GM12873 (cell line): ENCODE data around the gene DNAJB11.

Experiments used
- TF ChIP-seq, protein P1 (sequence below): IDR thresholded peaks from 2 replicates; pipeline ENCODE4 v1.5.1; 2012; ENCODE audit warnings: low read depth, mild to moderate bottlenecking, moderate library complexity, low read length, control low read depth; ENCODE audit not compliant: insufficient read depth; ENCODE audit errors: missing control alignments

Gene DNAJB11

DNA sequence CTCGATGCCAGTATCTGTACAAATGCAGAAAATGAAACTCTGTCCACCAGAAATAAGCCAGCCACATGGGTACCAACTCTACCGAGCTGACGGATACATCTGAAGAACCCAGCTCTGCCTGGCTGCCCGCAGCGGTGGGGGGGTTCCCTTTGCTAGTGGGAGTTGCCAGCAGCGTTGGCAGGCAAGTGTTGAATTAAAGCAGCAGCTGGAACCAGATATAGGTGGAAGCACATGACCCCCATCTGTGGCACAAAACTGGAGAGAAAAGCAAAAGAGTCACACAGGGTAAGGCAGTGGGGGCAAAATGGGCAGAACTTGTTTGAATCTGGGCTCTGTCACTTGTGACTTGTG lies 44.3 kb upstream of the DNAJB11 start:
- TF ChIP-seq, protein P1, sequence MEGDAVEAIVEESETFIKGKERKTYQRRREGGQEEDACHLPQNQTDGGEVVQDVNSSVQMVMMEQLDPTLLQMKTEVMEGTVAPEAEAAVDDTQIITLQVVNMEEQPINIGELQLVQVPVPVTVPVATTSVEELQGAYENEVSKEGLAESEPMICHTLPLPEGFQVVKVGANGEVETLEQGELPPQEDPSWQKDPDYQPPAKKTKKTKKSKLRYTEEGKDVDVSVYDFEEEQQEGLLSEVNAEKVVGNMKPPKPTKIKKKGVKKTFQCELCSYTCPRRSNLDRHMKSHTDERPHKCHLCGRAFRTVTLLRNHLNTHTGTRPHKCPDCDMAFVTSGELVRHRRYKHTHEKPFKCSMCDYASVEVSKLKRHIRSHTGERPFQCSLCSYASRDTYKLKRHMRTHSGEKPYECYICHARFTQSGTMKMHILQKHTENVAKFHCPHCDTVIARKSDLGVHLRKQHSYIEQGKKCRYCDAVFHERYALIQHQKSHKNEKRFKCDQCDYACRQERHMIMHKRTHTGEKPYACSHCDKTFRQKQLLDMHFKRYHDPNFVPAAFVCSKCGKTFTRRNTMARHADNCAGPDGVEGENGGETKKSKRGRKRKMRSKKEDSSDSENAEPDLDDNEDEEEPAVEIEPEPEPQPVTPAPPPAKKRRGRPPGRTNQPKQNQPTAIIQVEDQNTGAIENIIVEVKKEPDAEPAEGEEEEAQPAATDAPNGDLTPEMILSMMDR, result no peak

DNA sequence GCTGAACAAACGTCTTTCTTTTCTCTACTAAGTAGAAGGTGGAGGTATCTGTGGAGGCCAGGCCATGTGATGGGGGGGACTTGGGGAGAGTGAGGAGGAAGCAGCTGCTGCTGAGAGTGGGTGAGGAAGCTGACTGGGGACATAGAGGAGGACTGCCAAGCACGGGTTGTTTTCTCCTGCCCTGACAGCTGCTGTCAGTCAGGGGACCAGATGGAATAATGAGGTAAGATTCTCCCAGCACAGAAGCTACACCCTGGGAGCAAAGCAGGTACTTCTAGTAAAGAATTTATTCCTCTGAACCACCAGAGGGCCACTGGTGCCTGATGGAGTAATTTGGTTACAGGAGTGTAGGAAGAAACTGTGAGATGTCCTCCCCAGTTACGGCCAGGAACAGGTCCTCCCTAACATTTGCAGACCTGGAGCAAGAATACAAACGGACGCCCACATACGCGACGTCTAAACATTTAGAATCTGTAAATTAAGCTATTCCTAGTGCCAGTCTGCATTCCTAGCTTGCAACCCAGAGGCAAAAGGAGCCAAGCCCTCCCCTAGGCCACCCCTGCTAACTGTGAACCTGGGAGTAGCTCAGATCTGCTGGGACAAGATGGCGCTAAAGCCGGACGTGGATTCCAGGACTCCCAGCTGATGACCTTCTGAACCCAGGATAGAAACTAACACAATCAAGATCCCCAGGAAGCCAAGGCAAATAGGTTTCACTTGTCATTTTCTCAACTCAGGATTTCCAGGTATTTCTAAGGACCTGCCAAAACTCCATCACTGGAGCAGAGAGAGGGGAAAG lies 41.1 kb upstream of the DNAJB11 start:
- TF ChIP-seq, protein P1, result peak; percentile 46

DNA sequence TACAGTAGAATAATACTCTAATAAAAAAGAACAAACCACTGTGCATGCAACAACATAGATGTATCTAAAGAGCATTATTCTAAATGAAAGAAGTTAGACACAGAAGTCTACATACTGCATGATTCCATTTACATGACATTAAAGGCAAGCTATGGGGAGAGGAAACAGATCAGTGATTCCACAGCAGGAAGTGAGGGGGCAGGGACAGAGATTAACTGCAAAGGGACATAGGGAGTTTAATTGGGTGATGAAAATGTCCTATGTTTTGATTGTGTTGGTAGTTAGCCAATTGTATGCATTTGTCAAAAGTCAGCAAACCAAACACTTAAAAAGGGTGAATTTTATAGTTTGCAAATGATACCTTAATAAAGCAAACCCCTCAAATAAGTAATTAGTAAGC lies 40.1 kb upstream of the DNAJB11 start:
- TF ChIP-seq, protein P1, result no peak

DNA sequence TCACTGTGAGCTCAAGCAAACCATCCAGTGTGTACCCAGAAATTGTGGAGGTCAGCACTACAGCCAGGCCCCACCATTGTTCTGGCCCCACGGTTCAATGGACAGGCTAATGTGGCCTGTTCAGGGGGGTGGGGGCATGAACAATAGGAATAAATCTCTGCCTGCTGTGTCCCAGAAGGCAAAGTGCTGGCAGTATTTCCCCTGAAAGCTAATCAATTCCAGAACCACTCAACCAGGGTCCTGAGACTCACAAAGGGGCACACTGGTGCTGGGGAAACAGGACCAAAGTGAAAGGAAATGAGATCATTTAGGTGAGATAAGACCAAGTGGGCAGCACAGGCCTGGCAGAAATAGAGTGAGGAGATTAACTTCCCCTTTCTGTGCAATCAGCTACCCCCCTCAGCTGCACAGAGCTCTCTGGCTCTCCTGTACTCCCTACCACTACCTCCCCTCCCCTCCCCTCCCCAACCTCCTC lies 37.9 kb upstream of the DNAJB11 start:
- TF ChIP-seq, protein P1, result no peak

DNA sequence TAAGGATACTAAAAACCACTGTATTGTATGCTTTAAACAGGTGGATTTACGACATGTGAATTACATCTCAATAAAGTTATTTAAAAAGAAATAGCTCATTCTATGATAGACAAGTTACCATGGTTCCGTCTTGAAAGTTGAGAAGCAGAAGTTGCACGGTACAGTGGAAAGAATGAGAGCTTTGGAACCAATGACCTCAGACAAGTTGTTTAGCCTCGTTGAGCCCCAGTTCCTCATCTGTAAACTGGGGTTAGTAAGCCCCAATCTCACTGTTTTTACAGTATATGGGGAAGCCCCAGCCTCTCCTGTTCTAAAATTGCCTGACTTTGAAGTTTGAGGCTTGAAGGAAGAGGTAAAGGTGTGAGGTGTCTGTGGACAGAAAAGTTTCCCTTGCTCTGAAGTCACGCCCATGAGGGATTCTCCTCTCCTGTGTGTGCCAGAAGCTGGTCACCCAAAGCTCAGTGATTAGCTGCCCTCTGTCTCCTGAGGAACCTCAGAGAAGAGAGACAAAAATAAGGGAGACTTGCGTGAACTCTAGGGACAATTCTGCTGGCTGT lies 36.3 kb upstream of the DNAJB11 start:
- TF ChIP-seq, protein P1, result no peak

DNA sequence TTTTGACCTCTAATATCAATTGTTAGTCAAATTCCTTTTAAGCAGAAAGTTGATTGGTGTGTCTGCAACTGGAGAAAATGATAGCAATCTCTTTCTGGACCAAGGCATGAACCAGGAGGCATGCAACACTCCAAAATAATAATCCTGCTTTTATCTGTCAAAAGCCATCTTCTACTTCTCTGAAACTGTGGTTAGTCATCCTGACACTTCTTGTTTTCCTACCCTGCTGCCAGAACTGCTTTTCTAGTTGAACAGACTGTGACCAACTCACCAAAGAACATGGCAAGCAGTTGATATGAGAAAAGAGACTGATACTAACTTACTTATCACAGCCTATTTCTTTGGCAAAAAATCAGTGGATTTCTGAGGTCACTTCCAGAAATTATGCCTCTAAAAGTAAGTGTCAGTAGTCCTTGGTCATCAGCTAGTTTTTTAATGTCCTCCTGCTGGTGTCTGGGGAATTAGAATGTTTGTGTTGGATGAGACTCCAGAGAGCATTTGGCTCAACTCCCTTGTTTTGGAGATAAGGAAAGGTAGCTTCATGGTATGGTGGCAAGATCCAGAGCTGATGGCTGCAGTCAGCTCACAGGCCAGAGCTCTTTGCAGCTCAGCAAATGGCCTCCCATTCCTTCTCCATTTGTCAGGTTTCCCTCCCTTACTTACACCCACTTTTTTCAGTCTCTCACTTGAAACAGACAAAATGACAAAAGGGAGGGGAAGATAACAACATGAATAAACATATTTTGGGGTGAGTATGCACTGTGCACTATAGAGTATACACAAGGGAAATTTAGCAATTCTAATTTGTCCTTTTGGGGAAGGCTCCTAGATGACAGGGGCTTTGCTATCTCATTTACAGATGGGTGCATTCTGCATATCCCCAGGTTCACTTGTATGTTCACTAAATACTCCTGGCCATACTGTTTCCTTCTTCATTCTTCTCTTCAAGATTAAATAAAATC lies 33.4 kb upstream of the DNAJB11 start:
- TF ChIP-seq, protein P1, result no peak

DNA sequence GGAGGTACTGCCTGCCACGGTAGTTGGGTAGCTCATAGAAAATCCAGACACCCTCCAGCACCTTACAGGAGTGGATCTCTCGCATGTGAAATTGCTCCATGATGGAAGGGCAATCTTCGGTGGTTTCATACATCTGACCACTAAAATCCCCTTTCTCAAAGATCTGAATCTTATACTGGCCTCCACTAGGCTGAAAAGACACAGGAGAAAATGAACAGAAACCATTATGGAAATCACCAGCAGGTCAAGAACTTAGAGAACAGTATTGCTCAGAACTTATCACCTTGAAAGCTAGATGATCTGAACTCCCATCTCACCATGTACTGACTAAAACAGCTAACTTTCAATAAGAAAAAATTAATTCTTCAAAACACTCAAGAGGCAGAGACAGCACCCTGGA lies 31.7 kb upstream of the DNAJB11 start:
- TF ChIP-seq, protein P1, result no peak
